Uterus (tissue), 2 donors: ENCODE data around the gene TBC1D5.
"Not testable (repeated sequence)": the region's sequence is repeated elsewhere in the genome, so short reads cannot be mapped to it uniquely, and the experiment has no call there.

Experiments used
- POLR2A ChIP-seq, 2 donors: fragments of 450-650 bp; IDR thresholded peaks; one replicate each; pipeline ENCODE4 v1.6.1; 2016; ENCODE audit warnings: antibody characterized with exemption in 2 of 2, mild to moderate bottlenecking in 1 of 2, moderate library complexity in 1 of 2
- TF ChIP-seq, protein P1 (sequence below), 4 experiments: fragments of 200-600 bp in 2 of 4; fragments of 450-650 bp in 2 of 4; sonication (generic) in 2 of 4; IDR thresholded peaks; one replicate each; pipeline ENCODE4 v1.5.1; 2016 to 2019; ENCODE audit warnings: antibody characterized with exemption in 4 of 4, mild to moderate bottlenecking in 2 of 4, moderate library complexity in 1 of 4

DNA sequence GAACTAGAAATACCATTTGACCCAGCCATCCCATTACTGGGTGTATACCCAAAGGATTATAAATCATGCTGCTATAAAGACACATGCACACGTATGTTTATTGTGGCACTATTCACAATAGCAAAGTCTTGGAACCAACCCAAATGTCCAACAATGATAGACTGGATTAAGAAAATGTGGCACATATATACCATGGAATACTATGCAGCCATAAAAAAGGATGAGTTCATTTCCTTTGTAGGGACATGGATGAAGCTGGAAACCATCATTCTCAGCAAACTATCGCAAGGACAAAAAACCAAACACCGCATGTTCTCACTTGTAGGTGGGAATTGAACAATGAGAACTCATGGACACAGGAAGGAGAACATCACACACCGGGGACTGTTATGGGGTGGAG, 210.0 kb downstream of the TBC1D5 start:
- TF ChIP-seq, protein P1, sequence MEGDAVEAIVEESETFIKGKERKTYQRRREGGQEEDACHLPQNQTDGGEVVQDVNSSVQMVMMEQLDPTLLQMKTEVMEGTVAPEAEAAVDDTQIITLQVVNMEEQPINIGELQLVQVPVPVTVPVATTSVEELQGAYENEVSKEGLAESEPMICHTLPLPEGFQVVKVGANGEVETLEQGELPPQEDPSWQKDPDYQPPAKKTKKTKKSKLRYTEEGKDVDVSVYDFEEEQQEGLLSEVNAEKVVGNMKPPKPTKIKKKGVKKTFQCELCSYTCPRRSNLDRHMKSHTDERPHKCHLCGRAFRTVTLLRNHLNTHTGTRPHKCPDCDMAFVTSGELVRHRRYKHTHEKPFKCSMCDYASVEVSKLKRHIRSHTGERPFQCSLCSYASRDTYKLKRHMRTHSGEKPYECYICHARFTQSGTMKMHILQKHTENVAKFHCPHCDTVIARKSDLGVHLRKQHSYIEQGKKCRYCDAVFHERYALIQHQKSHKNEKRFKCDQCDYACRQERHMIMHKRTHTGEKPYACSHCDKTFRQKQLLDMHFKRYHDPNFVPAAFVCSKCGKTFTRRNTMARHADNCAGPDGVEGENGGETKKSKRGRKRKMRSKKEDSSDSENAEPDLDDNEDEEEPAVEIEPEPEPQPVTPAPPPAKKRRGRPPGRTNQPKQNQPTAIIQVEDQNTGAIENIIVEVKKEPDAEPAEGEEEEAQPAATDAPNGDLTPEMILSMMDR (IDR thresholded peaks at IDR 0.05) = not testable (repeated sequence)
- not testable (repeated sequence) for TF ChIP-seq POLR2A (IDR thresholded peaks at IDR 0.05)
